DMS114 treated with DMSO at 0.1 percent for 48 hours (cell line): Measurements from ENCODE around the gene ADM.
"Not testable (repeated sequence)": the region's sequence is repeated elsewhere in the genome, so short reads cannot be mapped to it uniquely, and the experiment has no call there.

ENCODE experiments used
- DNase-seq: peaks from one replicate; lab custom pipeline; 2025; ENCODE audit not compliant: unreplicated experiment; lab: John Stamatoyannopoulos, UW

The ADM gene, protein sequence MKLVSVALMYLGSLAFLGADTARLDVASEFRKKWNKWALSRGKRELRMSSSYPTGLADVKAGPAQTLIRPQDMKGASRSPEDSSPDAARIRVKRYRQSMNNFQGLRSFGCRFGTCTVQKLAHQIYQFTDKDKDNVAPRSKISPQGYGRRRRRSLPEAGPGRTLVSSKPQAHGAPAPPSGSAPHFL

DNA sequence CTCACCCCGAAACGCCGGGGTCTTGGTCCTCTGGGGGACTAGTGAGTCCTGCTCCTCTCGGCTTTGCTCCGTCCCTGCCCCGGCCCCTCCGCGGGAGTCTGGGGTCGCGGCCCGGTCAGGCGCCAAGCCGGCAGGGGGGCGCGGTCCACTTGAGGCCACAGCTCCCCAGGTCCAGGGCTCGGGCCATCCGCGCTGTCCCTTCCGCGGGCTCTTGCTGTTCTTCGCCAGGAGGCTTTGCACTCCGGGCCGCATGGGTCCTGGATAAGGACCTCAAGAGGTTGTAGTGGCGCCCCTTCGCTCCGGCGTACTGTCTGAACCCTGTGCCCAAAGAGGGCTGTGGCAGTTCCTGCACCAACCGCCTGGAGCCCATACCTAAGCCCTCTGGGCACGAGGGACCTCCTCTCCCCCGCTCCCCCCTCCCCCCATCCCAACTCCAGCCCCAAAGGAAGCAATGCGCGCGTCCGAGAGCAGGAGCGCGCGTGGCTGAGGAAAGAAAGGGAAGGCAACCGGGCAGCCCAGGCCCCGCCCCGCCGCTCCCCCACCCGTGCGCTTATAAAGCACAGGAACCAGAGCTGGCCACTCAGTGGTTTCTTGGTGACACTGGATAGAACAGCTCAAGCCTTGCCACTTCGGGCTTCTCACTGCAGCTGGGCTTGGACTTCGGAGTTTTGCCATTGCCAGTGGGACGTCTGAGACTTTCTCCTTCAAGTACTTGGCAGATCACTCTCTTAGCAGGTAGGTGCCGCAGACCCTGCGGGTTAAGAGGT is at the start of gene ADM:
TSS of gene ADM (plus strand) at position 579 of the 767 bp plus-strand sequence. CDS start 628 bp downstream, outside the sequence.
- DNase-seq, result peak; percentile 67

DNA sequence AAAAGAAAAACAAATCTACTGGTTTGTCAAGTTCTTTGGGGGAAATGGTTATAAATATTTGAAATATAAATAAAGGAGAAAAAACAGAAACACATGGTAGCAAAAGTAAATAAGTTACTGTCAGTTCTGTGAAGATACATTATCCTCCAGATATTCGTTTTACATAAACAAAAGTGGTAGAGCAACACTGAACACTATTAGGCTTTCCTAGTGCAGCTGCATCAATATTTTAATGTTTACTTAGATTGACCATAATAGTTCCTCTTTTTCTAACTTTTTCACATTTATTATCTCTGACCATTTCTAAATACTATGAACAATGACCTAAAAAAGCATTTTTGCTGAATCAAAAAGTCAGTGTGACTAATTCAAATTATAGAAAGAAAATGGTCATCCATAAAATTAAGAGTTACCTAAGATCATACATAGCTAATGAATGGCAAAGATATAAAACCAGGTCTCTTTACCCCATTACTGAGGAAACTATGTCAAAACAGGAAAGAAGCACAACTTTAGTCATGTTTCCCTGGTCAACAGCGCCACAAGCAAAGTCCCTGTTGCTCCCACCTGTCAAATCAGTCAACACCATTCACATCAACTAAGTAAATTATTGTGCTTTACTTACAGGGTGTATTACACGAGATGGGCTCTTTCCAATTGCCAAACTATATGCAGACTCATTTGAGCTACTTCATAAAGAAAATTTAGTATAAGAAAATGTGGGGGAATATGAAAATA is 49.3 kb upstream of the ADM start:
- DNase-seq, result no peak

DNA sequence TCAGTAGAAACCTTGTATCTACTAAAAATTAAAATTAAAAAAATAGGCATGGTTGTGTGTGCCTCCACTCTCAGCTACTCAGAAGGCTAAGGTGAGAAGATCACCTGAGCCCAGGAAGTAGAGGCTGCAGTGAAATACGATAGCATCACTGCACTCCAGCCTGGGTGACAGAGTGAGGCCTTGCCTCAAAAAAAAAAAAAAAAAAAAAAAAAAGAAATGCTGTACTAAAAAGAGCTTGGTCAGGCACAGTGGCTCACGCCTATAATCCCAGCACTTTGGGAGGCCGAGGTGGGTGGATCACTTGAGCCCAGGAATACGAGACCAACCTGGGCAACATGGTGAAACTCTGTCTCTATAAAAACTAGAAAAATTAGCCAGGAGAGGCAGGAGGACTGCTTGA is 47.4 kb upstream of the ADM start:
- DNase-seq, result no peak

DNA sequence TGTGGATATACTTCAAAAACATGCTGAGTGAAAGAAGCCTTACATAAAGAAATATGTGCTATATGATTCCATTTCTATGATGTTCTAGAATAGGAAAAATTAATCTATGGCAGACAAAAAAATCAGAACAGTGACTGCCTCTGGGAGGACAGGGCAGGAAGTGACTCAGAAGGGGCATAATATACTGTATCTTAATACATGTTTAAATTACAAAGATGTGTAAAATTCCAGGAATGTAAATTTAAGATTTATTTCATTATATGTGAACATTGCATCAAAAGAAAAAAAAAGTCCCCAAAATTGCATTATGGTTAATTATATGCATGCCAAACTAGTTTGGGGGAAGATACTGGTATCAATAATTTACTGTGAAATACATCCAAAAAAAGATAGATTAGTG is 43.1 kb upstream of the ADM start:
- no peak for DNase-seq

DNA sequence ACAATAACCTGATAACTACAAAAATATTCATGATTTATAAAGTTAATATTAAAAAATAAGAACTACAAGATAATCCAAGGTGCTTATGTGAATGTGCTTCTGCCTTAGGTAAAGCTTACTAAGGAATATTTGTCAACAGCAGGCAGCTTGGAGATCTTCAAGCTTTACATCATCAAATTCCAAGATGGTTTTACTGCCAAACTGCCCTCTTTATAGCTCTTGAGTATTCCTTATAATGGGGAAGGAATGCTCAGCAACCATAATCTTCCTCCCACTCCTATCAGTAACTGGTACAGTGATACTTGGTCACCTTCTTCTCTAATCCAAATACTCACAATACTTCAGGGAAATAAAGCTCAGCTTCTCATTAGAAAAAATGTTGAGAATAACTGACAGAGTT is 40.9 kb upstream of the ADM start:
- no peak for DNase-seq

DNA sequence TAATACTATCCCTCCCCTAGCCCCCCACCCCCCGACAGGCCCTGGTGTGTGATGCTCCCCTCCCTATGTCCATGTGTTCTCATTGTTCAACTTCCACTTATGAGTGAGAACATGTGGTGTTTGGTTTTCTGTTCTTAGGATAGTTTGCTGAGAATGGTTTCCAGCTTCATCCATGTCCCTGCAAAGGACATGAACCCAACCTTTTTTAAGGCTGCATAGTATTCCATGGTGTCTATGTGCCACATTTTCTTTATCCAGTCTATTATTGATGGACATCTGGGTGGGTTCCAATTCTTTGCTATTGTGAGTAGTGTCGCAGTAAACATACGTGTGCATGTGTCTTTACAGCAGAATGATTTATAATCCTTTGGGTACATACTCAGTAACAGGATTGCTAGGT is 40.2 kb upstream of the ADM start:
- DNase-seq, result not testable (repeated sequence)

DNA sequence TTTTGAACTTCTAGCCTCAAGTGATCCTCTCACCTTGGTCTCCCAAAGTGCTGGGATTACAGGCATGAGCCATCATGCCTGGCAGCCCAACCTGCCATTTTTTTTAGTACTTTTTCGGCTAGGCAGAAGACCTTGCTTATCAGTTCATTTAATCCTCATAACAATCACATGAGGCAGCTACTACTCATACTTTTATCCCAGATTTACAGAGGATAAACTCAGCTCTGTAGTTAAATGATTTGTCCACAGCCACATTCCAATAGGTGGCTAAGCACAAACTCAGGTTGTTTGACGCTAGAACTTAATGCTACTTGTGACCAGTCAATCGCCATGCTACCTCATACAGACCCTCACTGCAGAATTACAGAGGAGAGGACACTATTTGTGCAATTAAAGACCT is 38.9 kb upstream of the ADM start:
- no peak for DNase-seq

DNA sequence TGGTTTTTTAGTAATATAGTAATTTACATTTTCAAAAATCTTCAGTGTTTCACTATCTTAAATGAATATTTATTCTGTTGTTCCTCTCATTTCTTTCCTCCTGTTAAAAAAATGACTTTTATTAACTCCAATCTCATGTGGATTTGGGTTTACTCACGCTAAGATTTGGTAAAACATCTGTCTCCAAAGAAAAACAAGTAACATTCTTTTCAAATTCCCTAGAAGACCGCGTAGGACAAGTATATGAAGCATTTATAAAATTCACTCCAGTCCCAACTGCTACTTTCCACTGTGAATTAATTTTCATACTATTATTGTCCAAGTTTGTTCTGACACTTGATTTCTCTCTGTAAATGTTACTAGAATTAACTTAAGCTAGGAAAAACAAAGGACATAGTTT is 37.1 kb upstream of the ADM start:
- no peak for DNase-seq

DNA sequence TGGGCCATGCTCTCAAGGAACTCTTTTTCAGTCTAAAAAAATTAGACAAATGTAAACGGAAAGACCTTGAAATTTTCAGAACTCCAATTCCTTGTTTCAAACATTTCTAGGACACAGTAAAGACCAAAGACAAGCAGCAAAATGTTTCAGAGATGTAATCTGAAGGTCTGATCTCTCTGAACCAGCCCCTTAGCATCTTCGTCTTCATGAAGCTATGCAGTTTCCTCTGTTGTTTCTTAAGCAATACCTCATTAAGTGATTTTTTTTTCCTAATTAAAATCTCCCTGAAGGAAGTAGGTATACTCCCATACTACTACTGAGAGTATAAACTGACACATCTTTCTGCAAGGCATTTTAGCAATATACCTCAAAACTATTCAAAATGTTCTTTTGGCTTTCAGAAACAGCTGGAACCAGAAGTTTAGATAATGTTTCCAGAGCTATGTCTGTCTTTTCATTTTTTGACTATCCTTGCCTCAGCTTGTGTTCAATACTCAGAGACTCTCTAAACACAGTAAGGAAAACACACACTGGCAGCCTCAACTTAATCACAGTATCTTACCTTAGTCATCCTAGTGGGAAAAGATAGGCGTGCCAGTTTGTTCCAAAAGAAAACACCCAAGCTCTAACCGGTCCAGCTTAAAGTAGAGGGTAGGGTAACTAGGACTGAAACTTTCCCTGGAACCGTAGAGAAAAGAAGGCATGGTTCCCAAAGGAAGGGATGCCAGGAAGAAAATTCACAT is 36.0 kb upstream of the ADM start:
- no peak for DNase-seq

DNA sequence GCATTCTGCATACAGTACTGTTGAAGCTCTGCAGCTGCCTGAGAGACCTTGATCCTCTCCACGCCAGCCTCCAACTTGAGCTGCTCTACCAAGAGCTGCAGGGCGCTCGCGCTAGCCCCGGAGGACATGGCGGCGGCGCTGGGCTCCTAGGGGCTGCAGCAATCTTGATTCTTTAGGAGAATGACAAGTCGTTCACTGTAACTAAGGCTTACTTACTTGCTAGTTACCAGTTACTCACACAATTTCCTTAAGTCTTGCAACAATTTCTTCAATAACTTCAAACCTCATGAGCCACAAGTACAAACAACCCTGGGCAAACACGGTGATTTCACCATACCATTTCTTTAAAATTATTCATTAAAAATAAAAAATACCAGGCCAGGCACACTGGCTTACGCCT is 32.7 kb upstream of the ADM start:
- DNase-seq, result no peak

DNA sequence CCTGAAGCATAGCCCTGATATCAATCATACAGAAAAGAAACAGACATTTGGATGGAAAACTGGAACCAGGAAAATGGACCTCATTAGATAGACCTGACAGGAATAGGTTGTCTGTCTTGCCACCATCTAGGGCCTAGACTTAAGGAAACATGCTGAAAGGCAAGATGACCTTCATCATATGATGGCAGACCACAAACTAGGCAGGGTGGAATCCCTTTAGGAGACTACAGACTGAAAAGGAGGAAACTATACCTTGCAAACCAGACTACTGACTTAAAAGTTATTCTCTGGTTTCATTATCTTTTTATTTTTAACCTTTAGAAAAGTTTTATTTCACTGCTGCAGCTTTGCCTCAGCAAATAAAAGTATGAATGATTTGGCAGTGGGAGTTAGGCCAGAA is 31.1 kb upstream of the ADM start:
- DNase-seq, result no peak

DNA sequence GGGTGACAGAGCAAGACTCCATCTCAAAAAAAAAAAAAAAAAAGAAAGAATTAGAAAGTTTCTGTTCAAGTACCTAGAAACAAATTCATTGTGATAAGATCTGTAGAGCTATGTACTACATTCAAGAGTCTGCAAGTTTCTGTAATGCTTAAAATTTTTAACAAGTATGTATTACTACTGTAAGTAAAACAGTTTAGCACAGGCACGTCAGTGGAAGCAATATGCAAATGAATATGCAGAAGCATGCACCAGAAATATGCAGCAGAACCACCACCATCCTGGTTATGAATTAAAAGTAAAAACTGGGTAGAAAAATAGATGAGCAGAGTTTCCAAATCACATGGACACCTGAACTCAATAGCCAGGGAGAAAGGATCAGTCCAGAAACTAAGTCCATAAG is 30.1 kb upstream of the ADM start:
- no peak for DNase-seq

DNA sequence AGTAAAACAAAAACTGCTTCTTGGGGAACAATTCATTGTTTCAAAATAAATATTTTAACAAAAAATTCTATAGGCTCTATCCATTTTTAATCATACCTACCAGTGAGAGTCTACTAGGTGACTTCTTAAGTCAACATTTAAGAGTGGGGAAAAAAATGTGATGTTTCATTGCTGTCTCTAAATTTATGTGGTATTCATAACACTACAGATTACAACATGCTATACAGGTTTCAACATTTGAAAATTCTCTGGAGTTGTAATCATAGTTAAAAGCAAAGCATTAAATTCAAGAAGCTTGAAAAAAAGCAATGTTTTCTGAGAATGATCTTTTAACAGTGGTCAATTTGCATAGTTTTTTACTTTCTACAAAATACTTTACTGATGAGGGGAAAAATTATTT is 29.2 kb upstream of the ADM start:
- no peak for DNase-seq

DNA sequence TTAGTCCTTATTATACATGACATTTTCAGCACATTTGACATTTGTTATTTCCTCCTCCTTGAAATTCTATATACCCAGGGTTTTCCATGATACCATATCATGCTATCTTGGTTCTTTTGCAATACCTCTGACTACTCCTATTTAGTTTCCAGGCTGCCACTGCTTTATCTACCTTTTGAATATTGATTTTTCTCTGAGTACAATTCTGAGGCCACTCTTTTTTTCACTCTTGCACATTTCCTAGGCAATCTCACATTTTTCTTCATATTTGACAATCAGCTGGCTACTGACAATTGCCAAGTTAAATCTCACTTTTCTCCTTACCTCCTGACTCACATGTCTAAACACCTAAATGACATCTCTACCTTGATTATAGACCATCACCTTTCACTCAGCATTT is 22.8 kb upstream of the ADM start:
- DNase-seq, result no peak

DNA sequence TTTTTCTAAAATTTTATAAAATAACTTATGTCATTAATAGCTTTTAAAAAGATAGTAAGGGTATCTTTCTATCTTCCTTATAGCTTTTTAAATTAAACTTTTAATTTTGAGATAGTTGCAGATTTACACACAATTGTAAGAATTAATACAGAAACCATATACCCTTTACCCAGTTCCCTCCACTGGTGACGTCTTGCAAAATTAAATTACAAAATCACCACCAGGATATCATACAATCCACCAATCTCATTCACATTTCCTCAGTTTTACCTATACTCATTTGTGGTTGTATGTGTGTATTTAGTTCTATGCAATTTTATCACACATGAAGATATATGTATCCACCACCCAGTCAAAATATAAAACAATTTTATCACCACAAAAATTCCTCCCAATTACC is 20.9 kb upstream of the ADM start:
- no peak for DNase-seq

DNA sequence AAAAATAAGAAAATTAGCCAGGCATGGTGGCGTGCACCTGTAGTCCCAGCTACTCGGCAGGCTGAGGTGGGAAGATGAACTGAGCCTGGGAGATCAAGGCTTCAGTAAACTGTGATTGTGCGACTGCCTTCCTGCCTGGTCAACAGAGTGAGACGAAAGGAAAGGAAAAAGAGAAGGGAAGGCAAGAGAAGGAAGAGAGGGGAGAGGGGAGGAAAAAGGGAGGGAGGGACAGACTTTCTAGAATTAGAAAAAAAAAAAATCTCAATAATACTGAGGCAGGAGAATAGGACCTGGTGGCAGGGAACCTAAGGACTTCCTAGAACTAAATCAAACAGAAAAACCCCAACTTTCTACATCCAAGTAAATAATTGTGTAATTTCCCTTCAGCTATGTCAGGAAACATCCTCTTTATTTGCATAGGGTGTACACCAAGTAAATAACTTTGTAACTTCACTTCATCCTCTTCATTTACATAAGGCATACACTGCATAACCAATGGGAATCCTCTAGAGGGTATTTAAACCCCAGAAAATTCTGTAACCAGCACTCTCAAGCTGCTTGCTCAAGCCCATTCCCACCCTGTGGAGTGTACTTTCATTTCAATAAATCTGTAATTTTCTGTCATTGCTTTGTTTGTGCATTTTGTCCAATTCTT is 19.6 kb upstream of the ADM start:
- DNase-seq, result no peak

DNA sequence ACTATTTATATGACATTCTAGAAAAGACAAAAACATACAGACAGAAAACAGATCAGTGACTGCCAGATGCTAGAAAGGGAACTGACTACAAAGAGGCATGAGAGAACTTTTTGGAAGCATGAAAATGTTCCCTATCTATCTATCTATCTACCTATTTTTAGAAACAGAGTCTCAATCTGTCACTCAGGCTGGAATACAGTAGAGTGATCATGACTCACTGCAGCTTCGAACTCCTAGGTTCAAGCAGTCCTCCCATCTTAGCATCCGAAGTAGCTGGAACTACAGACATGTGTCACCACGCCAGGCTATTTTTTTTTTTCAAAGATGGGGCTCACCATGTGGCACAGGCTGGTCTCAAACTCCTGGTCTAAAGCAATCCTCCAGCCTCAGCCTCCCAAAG is 17.7 kb upstream of the ADM start:
- DNase-seq, result no peak

DNA sequence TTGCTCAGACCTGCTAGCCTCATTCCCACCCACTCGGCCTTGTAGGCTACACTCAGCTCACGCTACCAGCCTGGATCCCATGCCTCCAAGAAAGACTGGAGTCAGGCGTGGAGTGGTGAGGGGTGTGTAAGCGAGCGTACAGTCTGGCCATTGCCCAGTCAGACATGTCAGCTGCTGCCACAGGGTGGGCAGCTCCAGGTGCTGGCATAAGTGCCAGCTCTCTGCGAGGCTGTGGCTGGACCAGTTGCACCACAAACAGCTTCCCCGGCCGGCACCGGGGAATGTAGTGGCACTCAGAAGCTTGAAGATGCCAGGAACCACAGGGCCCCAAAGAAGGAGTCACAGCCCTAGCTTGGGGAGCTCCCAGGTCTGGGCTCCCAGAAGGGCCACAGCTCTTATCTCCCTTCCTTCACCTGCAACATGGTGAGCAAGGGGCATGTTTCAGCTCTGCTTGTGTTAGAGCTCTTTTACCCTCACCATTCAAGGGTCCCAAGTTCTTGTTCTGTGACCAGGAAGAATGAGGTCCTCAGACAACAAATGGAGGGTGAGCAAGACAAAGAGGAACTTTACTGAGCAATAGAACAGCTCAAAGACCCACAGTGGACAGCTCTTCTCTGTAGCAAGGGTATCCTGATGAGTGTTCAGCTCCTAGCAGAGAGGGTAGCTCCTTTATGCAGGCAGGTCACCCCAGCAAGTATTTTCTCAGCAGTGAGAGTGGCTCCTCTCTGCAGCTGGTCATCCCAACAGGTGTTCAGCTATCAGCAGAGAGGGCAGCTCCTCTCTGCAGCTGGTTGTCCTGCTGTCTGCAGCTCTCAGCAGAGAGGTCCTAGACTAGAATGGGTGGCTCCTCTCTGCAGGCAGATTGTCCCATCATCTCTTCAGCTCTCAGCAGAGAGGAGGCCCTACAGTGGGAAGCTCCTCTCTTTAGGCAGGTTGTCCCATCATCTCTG is 16.8 kb upstream of the ADM start:
- no peak for DNase-seq

DNA sequence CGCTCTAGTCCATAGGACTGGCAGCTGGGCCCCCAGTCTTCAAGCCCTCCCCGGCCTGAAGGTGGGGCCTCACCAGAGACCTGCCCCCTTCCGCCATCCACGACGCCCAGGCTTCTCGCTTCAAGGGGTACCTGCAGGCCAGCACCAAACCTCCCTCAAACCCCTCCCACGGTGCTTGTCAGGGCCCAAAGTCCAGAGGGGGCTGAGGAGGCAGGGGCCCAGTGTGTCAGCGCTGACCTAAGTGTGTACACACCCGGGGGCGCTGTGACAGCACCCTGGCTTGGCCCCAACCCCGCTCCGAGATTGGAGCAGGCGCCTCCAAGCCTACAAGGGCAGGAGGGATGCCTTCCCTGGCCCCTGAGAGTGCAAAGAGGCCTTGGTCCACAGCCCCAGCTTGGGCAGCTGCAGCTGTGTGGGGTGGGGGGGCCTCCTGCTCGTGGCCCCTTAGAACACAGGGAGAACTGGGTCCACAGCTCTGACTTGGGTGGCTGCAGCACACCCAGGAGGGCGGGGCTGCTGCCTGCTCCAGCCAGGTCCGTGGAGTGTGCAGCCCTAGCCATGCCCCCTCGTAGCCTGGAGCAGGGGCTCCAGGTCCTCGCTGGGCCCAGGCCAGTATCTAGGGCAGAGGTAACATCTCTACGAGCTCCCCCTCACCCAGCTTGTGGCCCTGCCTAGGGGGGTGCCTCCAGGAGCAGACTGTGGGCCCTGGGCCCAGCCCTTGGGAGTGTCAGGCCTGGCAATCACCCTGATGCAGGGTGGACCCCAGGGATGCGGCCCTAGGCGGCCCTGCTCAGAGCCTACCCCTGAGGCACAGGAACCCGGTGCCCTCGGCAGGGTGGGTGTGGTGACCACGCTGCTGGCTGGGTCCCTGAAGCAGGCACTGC is 15.8 kb upstream of the ADM start:
- DNase-seq, result no peak
